ENCODE results near the gene TCN2.

DNA sequence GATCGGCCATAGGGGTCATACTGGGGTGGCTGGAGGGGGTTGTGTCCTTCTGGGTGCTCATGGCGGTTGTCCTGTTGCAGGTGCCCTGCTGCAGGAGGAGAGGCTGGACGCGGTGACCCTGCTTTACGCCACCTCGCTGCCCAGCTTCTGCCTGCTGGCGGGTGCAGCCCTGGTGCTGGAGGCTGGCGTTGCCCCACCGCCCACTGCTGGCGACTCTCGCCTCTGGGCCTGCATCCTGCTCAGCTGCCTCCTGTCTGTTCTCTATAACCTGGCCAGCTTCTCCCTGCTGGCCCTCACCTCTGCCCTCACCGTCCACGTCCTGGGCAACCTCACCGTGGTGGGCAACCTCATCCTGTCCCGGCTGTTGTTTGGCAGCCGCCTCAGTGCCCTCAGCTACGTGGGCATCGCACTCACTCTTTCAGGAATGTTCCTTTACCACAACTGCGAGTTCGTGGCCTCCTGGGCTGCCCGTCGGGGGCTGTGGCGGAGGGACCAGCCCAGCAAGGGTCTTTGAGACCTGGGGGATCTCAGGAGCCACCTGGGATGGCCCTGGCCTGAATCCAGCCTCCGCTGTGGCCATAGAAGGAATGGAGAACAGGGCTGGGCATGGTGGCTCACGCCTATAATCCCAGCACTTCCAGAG is 39.7 kb downstream of the TCN2 start:
- TF ChIP-seq CTCF (IDR thresholded peaks at IDR 0.05), result no peak
- TF ChIP-seq POLR2A (IDR thresholded peaks at IDR 0.05), result no peak
- no peak for TF ChIP-seq EP300 (IDR thresholded peaks at IDR 0.05)

All from suprapubic skin (tissue), 3 donors.